Skin epidermis (tissue), 12 donors: ENCODE data around the gene ABCF2.

Source experiments
- H3K27ac ChIP-seq, 21 experiments: fragments of 200-600 bp; sonication (generic) in 11 of 21; one replicate each; pipeline ENCODE4 v1.5.0; 2020; ENCODE audit warnings: mild to moderate bottlenecking in 3 of 21, inconsistent platforms in 2 of 21, moderate library complexity in 2 of 21
- H3K4me3 ChIP-seq, 7 experiments: fragments of 200-600 bp; sonication (generic) in 2 of 7; one replicate each; pipeline ENCODE4 v1.5.0; 2020; ENCODE audit warnings: inconsistent platforms in 2 of 7, mild to moderate bottlenecking in 2 of 7, moderate library complexity in 1 of 7

Gene ABCF2

GRCh38 chr7:151179946-151180345 is 47.1 kb downstream of the ABCF2 start:
- no peak overlapping the region for H3K27ac ChIP-seq
- no peak overlapping the region for H3K4me3 ChIP-seq

DNA sequence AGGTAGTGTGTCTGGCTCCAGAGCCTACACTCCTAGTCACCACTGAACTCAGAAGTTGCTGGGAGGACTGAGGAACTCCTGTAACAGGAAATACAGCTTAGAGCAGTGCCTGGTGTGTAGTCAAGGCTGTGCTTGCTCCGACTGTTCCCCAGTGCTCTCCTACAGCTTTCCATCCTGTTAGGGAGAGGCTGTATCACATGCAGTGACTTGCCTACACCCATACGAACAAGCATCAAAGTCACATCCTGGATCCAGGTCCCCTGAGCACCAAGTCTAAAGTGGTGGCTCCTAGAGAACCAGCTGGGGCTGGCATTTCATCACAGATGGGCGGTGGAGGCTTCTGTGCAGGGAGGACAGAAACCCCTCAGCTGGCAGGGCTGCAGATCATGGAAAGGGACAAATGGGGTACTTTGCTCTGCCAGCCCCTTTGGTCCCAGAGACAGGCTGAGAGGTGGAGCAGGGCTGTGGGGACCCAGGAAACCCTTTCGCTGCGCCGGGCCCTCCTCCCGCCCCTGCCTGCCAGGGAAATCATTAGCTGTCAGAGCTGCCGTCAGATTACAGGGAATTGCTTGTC is 47.6 kb downstream of the ABCF2 start:
- no peak overlapping the region for H3K27ac ChIP-seq
- H3K4me3 ChIP-seq, result no peak overlapping the region

DNA sequence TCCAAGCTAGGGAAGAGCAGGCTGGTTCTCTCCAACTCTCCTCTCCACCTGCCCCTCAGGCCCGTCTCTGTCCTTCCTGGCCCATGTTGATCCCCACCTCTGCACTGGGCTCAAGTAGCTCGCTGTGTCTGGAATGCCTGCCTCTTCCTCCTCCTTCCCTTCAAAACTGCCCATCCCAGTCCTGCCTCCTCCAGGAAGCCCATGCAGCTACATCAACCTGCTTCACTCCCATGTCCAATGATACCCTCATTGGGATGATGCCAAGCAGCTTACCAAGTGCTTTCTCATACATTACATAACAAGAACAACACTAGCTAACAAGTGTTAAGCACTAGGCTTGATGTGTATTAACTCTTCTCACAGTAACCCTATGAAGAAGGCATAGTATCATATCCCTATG is 48.2 kb downstream of the ABCF2 start:
- no peak overlapping the region for H3K4me3 ChIP-seq
- no peak overlapping the region for H3K27ac ChIP-seq

DNA sequence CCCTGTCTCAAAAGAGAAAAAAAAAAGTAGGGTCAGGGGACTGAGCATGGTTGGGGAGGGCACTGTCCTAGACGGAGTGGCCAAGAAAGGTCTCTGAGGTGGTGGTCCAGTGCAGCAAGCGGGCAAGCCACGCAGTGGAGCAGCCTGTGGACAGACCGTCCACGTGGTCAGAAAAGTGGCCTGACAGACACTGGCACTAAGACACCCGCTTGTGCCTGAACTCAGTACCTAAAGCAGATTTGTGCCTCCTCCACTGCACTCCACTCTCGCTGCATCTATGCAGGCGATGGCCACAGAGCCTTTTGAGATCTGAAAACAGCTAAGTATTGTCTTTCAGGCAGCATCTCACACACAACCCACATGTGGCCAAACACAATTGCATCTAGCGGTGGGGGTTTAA is 48.8 kb downstream of the ABCF2 start:
- Histone ChIP-seq H3K4me3 (no peak overlapping the region), H3K27ac (no peak overlapping the region)

DNA sequence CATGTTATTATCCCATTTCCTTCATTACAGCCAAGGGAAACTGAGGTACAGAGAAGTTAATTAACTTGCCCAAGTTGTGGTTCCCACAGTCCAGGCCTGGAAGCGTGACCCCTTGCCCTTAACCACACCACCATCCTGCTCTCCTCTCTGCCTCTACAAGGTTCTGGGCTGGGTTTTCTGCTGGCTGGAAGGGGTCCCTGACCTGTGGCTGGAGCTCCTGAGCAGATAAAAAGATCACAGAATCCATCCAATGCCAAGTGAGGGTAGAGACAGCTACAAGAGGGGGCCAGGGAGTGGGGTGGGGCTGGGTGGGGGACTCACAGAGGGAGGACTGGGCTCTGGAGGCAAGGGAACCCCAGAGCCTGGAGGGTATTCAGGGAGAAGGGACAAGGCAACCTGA is 49.7 kb downstream of the ABCF2 start:
- no peak overlapping the region for H3K4me3 ChIP-seq
- H3K27ac ChIP-seq, result no peak overlapping the region

DNA sequence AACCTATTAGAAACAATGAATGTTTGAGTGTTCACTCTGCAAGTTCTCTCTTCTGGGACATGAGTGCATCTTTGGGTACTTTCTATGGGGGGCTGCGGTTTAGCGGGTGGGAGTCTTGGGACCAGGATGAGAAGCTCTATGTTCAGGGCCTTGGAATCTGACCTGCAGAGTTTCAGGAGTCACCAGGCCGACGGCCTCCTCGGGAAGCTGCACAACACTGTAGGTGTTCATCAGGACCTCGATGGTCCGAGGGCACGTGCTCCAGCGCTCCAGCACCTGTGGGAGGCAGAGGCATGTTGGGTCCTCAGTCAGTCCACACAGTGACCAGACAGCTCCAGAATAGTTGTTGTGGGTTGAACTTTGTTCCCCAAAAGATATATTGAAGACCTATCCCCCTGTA is 50.6 kb downstream of the ABCF2 start:
- Histone ChIP-seq H3K27ac (no peak overlapping the region), H3K4me3 (no peak overlapping the region)

GRCh38 chr7:151175793-151176311 is 51.2 kb downstream of the ABCF2 start:
- Histone ChIP-seq H3K4me3 (peak overlapping the region in 1 of 7 experiments; percentile 3), H3K27ac (no peak overlapping the region)

DNA sequence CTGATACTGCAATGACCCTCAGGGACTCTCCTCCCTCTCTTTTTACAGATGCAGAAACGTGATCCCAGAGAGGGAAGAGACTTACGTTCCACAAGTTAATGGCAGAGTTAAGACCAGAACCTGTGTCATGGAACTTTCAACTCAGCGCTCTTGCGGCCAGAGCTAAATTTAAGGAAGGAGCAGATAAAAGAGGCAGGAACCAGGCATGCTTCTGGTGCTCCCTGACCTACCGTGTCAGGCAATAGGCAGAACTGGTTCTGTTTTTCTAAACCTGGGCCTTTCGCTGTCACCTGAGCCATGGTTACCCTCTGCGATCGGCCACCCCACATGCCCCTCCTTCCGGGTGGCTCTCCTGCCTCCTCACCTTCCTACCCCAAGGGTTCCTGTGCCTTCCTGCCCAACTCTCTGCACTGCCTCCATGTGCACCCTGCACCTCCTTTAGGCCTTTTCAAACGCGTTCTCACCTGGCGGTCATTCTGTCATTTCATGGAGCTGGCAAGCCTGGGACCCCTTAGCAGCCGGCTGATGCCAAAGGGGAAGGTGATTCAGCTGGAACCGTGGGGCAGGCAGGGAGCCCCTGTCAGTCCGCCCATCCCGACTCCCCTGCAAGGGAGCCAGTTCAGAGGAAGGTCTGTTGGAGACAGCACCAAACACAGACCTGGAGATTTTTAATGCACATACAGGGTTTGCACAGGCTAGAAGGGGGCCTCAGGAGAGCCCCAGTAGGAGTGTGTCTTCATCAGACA is 51.8 kb downstream of the ABCF2 start:
- no peak overlapping the region for H3K4me3 ChIP-seq
- no peak overlapping the region for H3K27ac ChIP-seq

GRCh38 chr7:151174246-151175046 is 52.6 kb downstream of the ABCF2 start:
- no peak overlapping the region for H3K4me3 ChIP-seq
- H3K27ac ChIP-seq, result no peak overlapping the region

GRCh38 chr7:151173386-151174245 is 53.4 kb downstream of the ABCF2 start:
- H3K4me3 ChIP-seq, result no peak overlapping the region
- H3K27ac ChIP-seq, result no peak overlapping the region

DNA sequence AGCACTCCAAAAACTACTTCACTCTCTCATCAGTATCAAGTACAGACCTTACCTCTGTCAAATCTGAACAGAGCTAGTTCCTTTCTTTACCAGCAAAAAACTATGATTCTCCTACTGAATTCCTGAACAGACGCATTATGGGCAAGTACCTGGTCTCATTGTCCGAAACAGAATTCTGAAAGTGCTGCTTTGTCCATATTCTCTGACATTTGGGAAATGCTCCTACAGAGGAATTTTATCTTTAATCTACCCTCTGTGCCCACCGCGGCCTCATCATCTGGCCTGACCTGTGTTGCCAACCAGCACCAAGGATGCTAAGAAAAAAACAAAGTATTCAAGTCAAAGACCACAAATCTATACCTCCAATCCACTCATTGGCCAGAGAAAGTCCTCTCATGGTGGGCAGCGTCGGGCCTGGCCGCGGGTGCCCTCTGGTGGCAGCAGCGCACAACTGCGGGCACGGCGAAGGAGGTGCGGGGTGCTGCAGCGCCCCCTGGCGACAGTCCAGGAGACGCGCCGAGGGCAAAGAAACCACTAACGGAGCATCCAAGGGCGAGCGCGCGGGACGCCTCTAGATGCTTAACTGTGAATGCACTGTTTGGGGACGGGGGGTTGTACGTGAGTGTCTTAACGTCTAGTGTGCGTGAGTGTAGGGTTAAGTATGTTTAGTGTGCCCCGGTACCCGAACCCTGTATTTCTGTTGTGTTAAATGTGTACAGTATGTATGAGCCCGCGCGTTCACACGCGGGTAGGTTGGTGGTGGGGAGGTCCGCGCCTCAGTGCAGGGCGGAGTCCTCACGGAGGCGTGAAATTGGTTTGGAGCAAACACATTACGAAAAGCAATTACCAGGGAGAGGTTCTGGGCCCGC is 54.5 kb downstream of the ABCF2 start:
- Histone ChIP-seq H3K27ac (no peak overlapping the region), H3K4me3 (no peak overlapping the region)

GRCh38 chr7:151168787-151169162 is 58.2 kb downstream of the ABCF2 start:
- no peak overlapping the region for H3K4me3 ChIP-seq
- no peak overlapping the region for H3K27ac ChIP-seq

GRCh38 chr7:151168003-151168786 is 58.8 kb downstream of the ABCF2 start:
- Histone ChIP-seq H3K27ac (no peak overlapping the region), H3K4me3 (peak overlapping the region; percentile 17 to 45 (median 24))

DNA sequence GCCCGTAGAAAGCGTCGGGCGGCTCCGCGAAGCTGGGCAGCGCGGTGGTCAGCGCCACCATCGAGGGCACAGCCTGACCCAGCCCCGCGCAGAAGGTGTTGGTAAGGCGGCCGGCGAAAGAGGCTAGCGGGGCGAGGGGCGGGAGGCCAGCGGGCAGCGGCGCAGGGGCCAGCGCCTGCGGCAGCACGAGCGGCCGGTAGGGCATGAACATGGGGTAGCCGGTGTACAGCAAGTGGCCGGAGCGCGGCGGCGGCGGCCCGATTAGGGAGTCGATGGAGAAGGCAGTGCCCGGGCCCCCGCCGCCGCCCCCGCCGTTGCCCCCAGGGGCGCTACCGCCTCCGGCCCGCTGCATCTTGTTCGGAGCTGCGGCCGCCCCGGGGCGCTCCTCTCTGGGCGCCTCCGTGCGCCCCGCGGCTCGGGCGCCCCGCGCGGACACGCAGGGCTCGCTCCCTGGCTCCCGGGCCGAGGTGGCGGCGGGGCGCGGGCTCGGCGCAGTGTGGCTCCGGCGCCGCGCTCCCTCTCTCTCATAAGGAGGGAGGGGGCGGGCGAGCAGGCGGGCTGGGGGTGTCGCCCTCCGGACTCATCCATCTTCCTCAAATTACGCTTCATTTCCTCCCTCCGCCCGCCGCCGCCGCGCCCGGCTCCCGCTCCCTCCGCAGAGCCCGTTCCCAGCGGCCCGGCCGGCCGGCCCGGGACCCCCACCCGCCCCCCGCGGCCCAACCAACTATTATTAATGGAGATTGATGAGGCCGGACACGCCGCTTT is 59.6 kb downstream of the ABCF2 start, which contains the start of gene GBX1:
TSS of gene GBX1 (minus strand) at position 498 of the 765 bp plus-strand sequence. CDS start at position 352, 146 bp downstream.
- Histone ChIP-seq H3K27ac (no peak within 1 kb of the TSS), H3K4me3 (peak within 1 kb of the TSS; percentile 17 to 45 (median 24))

- peak overlapping the region; percentile 3 to 45 (median 24) for H3K4me3 ChIP-seq
- H3K27ac ChIP-seq, result no peak overlapping the region
Observed at GRCh38 chr7:151166629-151167196, 60.3 kb downstream of the ABCF2 start.
